ENCODE results near the gene MYBBP1A.
"Not testable (repeated sequence)": the region's sequence is repeated elsewhere in the genome, so short reads cannot be mapped to it uniquely, and the experiment has no call there.

Gene MYBBP1A

GRCh38 chr17:4588391-4588790, 33.2 kb upstream of the MYBBP1A start:
- DNase-seq = no peak

DNA sequence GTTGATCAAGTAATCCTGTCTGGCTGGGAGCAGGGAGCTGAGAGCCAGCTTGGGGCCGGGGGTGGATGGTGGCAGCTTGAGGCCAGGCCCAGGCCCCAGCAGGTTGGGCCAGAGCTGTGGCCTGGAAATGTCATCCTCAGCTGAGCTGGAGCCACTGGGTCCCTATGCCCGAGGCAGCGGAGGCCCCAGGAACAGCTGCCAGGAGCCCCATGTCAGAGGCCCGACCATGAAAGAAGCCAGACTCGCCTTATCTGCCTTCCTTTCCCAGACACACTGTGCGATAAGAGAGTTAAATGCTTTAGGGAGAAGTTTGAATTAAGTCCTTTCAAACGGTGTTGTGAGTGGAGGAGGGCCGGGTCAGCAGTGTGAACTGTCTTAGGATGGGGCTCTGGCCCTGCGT, 32.6 kb upstream of the MYBBP1A start:
- no peak for DNase-seq

GRCh38 chr17:4587195-4587594, 32.0 kb upstream of the MYBBP1A start:
- DNase-seq = no peak

GRCh38 chr17:4586043-4586442, 30.9 kb upstream of the MYBBP1A start:
- no peak for DNase-seq

GRCh38 chr17:4585638-4585994, 30.4 kb upstream of the MYBBP1A start:
- DNase-seq = no peak

GRCh38 chr17:4584917-4585637, 29.9 kb upstream of the MYBBP1A start:
- DNase-seq = no peak

GRCh38 chr17:4584101-4584916, 29.1 kb upstream of the MYBBP1A start, which contains the start of gene SMTNL2:
Gene SMTNL2, plus strand, starts transcription at chr17:4584529. Its CDS starts 77 bp downstream, at chr17:4584606.
- DNase-seq = no peak

GRCh38 chr17:4583782-4584100, 28.6 kb upstream of the MYBBP1A start:
- no peak for DNase-seq

DNA sequence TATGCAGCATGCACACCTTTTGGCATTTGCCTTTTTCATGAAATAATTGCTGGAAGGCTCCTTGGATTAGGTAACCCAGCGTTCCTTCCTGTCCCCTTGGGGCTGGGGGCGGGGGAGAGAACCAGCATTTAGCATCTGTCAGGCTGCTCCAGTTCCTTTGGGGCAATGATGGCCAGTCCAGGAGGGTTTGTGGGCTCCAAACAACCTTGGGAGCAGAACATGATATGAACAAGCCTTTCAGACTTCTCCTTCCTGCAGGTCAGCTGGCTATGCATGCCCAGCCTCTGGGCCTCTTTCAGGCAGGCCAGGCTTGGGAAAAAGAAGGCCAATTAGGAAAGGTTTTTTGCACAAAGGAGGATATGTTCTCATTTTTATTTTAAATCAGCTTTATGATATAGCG, 28.0 kb upstream of the MYBBP1A start:
- DNase-seq = no peak

DNA sequence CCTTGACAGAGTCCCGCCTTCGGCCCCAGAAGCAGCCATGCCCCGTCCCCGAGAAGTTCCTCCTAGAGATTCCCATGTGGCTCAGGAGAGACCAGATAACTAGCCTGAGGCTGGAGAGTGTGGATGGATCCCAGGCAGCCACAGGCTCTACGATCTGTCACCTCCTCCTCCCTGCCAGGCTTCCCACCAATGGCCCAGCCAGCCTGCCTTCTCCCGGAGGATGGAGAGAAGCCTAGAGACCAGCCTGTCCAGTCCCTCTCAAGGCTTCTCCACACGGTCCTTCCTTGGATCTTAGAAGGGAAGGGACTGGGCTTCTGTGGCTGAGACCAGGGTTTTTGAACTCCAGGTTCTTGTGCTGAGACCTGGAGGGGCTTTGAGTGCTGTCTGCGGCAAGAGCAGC, 27.5 kb upstream of the MYBBP1A start:
- DNase-seq = no peak

DNA sequence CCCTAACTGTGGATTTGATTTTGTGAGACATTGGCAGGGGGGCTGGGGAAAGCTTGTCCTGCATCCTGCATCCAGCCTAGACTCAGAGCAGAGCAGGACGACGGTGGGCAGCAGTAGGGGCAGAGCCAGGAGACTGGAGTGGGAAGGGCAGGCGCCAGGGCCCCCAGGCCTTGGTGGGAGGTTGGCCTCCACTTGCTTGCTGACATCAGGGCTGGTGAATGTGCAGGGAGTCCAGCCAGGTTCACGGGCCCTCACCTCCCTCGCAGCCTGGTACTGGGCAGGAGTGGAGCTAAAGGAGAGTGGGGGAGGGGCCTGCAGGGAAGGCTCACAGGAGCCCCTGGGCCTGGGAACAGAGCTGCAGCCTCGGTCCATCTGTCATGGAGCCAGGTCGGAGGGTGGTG, 26.9 kb upstream of the MYBBP1A start:
- DNase-seq = no peak

DNA sequence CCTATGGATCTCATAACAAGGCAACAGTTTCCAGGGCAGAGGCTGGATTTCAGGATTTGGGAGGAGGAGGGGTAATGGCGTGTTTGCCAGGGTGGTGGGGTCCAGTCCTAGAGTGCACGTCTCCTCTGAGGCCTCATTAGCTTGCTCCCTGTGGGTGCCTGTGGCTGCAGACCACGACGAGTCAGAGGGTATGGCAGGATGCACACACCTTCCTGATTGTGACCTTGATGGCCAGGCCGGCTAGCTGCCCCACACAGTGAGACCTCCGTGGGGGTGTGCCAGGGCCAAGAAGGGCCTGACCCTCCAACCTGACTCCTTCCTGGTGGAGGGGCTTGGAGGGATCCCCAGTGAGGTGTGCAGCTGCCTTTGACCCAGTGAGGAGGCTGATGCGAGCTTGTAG, 25.1 kb upstream of the MYBBP1A start:
- DNase-seq = no peak

GRCh38 chr17:4579678-4580077, 24.5 kb upstream of the MYBBP1A start:
- DNase-seq = no peak

DNA sequence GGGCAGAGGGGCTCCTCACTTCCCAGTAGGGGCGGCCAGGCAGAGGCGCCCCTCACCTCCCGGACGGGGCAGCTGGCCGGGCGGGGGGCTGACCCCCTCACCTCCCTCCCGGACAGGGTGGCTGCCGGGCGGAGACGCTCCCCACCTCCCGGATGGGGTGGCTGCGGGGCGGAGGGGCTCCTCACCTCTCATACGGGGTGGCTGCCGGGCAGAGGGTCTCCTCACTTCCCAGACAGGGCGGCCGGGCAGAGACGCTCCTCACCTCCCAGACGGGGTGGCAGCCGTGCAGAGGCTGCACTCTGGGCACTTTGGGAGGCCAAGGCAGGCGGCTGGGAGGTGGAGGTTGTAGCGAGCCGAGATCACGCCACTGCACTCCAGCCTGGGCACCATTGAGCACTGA, 23.2 kb upstream of the MYBBP1A start:
- DNase-seq = not testable (repeated sequence)

DNA sequence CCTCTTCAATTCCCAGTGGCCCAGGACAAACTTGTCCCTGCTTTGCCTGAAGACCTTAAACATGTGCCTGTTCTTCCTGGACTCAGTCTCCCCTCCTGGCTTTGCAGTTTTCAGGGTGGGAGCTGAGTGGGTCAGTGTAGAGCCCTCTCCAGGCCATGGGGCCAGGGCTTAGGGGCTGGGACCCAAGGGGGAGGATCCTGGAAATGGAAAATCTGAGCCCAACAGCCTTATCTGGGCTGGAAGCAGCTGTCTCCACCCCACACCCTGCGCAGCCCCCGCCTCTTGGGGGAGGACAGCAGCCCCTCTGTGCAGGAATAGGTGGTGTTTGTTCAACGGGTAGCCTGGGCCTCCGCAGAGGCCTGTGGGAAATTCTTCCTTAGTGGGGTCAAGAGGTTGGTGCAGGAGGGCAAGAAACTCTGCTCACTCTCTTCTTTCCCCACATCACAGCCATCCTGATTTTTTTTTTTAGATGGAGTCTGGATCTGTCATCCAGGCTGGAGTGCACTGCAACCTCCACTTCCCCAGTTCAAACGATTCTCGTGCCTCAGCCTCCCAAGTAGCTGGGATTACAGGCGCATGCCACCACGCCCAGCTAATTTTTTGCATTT, 22.3 kb upstream of the MYBBP1A start:
- no peak for DNase-seq

DNA sequence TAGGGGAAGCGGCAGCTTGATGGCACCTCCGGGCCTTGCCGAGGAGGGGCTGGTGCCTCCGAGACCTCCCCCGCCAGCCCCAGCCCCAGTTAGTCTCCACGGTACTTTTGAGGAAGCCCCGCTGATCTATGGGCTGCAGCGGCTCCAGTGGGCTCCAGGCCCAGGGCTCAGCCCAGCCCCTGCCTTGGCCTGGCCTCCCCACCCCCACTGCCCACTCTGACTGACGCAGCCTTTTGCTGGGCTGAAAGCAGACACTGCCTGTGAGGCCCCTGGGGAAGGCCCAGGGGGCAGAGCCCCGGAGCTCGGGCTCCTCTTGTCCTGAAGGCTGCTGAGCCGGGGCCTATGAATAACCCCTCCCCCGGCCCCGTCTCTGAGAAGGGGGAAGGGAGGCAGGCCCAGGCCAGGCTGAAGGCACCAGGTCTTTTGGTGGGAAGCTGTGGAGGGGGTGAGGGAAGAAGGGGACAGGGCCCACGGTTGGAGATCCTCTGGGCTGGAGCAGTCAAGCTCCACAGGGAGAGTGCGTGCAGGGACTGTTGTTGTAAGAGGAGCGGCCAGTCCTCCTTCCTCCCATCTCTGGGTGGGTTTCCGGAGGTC, 21.6 kb upstream of the MYBBP1A start:
- DNase-seq = no peak

DNA sequence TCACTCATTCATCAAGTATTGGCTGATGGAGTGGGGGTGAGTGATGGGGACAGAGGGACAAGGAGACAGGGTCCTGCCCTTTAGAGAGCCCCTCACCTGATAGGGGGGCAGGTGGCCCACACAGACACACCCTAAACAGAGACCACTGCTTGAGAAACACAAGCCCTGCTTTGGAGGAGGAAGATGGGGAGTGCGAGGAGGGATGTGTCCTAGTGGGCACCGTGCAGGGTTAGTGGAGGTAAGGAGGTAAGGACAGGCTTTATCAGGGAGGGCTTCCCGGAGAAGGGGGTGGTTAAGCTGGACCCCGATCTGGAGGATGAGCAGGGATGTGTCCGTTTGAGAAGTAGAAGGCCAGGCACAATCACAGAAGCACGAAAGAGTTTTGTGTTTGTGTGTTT, 21.0 kb upstream of the MYBBP1A start:
- DNase-seq = no peak

DNA sequence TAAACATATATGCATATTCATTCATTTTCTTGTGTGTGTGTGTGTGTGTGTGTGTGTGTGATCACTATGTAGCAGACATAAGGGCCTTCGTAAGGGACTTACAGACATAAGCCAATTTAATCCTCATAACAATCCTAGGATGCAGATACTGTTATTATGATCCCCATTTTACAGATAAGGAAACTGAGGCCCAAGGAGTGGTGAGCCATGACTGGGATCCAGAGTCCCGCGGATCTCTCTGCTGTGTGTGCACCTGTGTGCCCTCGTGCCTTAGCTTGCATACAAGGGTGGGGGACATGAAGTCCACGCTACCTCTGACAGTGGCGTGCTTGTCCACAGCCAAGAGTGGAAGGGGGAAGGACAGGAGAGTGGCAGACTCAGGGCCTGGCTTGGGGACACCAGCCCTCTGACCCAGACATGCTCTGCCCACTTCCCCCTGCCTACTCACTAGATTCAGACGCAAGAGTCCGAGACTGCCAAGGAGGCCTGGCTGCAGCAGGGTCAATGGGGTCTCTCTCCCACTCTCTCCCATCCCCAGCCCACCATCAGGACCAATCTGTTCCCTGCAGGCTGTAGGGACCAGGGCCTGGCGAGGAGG, 19.4 kb upstream of the MYBBP1A start:
- DNase-seq = no peak

GRCh38 chr17:4573669-4574068, 18.5 kb upstream of the MYBBP1A start:
- DNase-seq = no peak

DNA sequence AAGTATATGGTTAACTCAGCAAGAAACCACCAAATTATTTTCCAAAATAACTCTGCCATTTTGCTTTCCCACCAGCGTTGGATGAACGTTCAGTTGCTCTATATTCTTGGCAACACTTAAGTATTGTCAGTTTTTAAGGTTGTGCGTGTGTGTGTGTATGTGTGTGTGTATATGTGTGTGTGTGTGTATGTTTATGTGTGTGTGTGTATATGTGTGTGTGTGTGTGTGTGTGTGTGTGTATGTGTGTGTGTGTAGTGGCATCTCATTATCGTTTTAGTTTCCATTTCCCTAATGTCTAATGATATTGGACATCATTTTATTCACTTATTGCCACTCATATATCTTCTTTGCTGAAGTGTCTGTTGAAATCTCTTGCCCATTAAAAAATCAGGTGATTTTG, 17.9 kb upstream of the MYBBP1A start:
- DNase-seq = no peak

DNA sequence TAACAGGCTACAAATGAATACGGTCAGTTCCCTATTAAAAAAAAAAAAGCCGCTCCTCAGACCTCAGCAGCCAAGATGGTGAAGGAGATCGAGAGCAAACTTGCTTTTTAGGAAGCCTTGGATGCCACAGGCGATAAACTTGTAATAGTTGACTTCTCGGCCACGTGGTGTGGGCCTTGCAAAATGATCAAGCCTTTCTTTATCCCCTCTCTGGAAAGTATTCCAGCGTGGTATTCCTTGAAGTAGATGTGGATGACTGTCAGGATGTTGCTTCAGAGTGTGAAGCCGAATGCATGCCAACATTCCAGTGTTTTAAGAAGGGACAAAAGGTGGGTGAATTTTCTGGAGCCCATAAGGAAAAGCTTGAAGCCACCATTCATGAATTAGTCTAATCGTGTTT, 16.9 kb upstream of the MYBBP1A start:
- DNase-seq = no peak

DNA sequence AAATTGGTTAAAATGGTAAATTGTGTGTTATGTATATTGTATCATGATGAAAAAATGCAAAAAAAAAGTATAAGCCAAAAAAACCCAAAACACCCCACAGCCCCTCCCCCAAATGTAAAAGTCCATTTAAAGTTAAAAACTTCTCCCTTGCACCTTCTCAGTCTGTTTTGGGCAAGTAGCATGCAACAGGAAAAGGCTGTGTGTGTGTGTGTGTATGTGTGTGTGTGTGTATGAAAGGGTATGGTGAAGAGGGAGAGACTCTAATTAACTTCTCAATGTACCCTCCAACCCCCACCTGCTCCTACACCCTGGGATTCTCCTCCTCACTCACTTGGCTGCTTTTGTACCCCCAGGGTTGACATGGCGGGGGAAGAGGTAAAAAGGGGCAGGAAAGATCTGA, 14.4 kb upstream of the MYBBP1A start:
- DNase-seq = no peak

- no peak for DNase-seq
Measured at GRCh38 chr17:4566785-4567184, 11.6 kb upstream of the MYBBP1A start.
